Vagina (tissue), 2 donors: ENCODE results near the gene VCPKMT. TPM values are rescaled to one million over a fixed set of nuclear protein-coding genes. Genes with fewer than 3 reads are reported as not detected.

Experiments
- DNase-seq, 2 donors: peaks; one replicate each; pipeline ENCODE4 v3.0.0-alpha.2; 2017; ENCODE audit errors: extremely low spot score in 2 of 2
- H3K27ac ChIP-seq: fragments of 200-600 bp; sonication (generic); one replicate; pipeline ENCODE4 v1.5.1; 2019
- H3K27me3 ChIP-seq: fragments of 200-600 bp; sonication (generic); one replicate; pipeline ENCODE4 v1.5.1; 2019
- H3K36me3 ChIP-seq, 2 donors: fragments of 200-600 bp; sonication (generic); one replicate each; pipeline ENCODE4 v1.5.1; 2017 to 2019
- H3K4me1 ChIP-seq: fragments of 200-600 bp; sonication (generic); one replicate; pipeline ENCODE4 v1.5.1; 2019
- H3K4me3 ChIP-seq, 2 donors: fragments of 200-600 bp; sonication (generic); 1 replicate in 1 of 2; 2 replicates in 1 of 2; pipeline ENCODE4 v1.5.1; 2016 to 2019
- H3K9me3 ChIP-seq: fragments of 200-600 bp; sonication (generic); one replicate; pipeline ENCODE4 v1.5.1; 2019
- CTCF ChIP-seq, 3 experiments: fragments of 450-650 bp in 2 of 3; fragments of 200-600 bp in 1 of 3; sonication (generic) in 1 of 3; IDR thresholded peaks; one replicate each; pipeline ENCODE4 v1.5.1; 2017 to 2019; ENCODE audit warnings: antibody characterized with exemption in 3 of 3, mild to moderate bottlenecking in 2 of 3, moderate library complexity in 2 of 3
- POLR2A ChIP-seq, 2 donors: fragments of 450-650 bp; IDR thresholded peaks; one replicate each; pipeline ENCODE4 v1.6.1; 2017; ENCODE audit warnings: antibody characterized with exemption in 2 of 2, mild to moderate bottlenecking in 2 of 2, moderate library complexity in 2 of 2
- POLR2AphosphoS5 ChIP-seq, 2 donors: sonication (generic); formaldehyde crosslinking; IDR thresholded peaks; one replicate each; pipeline ENCODE4 v1.9.0; 2017; ENCODE audit warnings: antibody characterized with exemption in 2 of 2, mild to moderate bottlenecking in 2 of 2, low read depth in 1 of 2; ENCODE audit not compliant: insufficient read depth in 1 of 2
- intact Hi-C: fragments of 100-400 bp; cut with DNase I; formaldehyde crosslinking; loops from one replicate; pipeline ENCODE4 v1.15.1; 2023
- total RNA-seq: library from RNA; depleted of rRNA; stranded (reverse); fragments of >200 nt; gene quantifications from one replicate; pipeline ENCODE4 v1.2.3, GENCODE V29; 2016

VCPKMT gene
- total RNA-seq, 1 donor from 2014 or later = 2.5 TPM

- TF ChIP-seq CTCF (IDR thresholded peaks at IDR 0.05) (no peak), POLR2AphosphoS5 (IDR thresholded peaks at IDR 0.05; ENCODE audit: insufficient read depth in 1 of 2, low read depth in 1 of 2) (no peak), POLR2A (IDR thresholded peaks at IDR 0.05) (no peak)
- no peaks in the 10 kb centered on the region for H3K27me3 ChIP-seq
- peak in 1 of 2 donors; percentile 37 for DNase-seq
- H3K4me3 ChIP-seq = no peak overlapping the region
- no peaks in the 10 kb centered on the region for H3K36me3 ChIP-seq
- no peaks in the 10 kb centered on the region for H3K4me1 ChIP-seq
- no peak overlapping the region for H3K27ac ChIP-seq
- intact Hi-C loops = no loop called here
- H3K9me3 ChIP-seq = no peaks in the 10 kb centered on the region
These were observed 27.2 kb downstream of the VCPKMT start for GRCh38 chr14:50089208-50089607.

- Histone ChIP-seq H3K4me3 (no peak overlapping the region), H3K27me3 (no peaks in the 10 kb centered on the region), H3K36me3 (no peaks in the 10 kb centered on the region), H3K9me3 (no peaks in the 10 kb centered on the region), H3K4me1 (no peaks in the 10 kb centered on the region), H3K27ac (no peak overlapping the region)
- no peak for DNase-seq
- intact Hi-C loops = no loop called here
- TF ChIP-seq CTCF (IDR thresholded peaks at IDR 0.05) (no peak), POLR2AphosphoS5 (IDR thresholded peaks at IDR 0.05; ENCODE audit: insufficient read depth in 1 of 2, low read depth in 1 of 2) (no peak), POLR2A (IDR thresholded peaks at IDR 0.05) (no peak)
These were observed 27.6 kb downstream of the VCPKMT start for GRCh38 chr14:50088731-50089130.

- Histone ChIP-seq H3K4me1 (peaks cover 4% of the 10 kb centered on the region), H3K9me3 (no peaks in the 10 kb centered on the region), H3K4me3 (no peak overlapping the region), H3K27me3 (no peaks in the 10 kb centered on the region), H3K36me3 (no peaks in the 10 kb centered on the region), H3K27ac (no peak overlapping the region)
- no peak for DNase-seq
- intact Hi-C loops = no loop called here
- TF ChIP-seq CTCF (IDR thresholded peaks at IDR 0.05) (no peak), POLR2A (IDR thresholded peaks at IDR 0.05) (no peak), POLR2AphosphoS5 (IDR thresholded peaks at IDR 0.05; ENCODE audit: insufficient read depth in 1 of 2, low read depth in 1 of 2) (no peak)
These were observed 28.3 kb downstream of the VCPKMT start for GRCh38 chr14:50088117-50088515.

GRCh38 chr14:50087341-50088116 lies 28.8 kb downstream of the VCPKMT start:
- no peak overlapping the region for H3K27ac ChIP-seq
- no peaks in the 10 kb centered on the region for H3K36me3 ChIP-seq
- TF ChIP-seq CTCF (IDR thresholded peaks at IDR 0.05) (no peak), POLR2AphosphoS5 (IDR thresholded peaks at IDR 0.05; ENCODE audit: insufficient read depth in 1 of 2, low read depth in 1 of 2) (no peak)
- H3K4me1 ChIP-seq = peaks cover 10% of the 10 kb centered on the region
- DNase-seq = no peak
- H3K4me3 ChIP-seq = no peak overlapping the region
- no peaks in the 10 kb centered on the region for H3K27me3 ChIP-seq
- intact Hi-C loops = no loop called here
- no peaks in the 10 kb centered on the region for H3K9me3 ChIP-seq

GRCh38 chr14:50086321-50086711 lies 30.1 kb downstream of the VCPKMT start:
- H3K4me3 ChIP-seq = no peak overlapping the region
- peaks cover 22% of the 10 kb centered on the region for H3K4me1 ChIP-seq
- H3K27me3 ChIP-seq = no peaks in the 10 kb centered on the region
- H3K9me3 ChIP-seq = no peaks in the 10 kb centered on the region
- no peaks in the 10 kb centered on the region for H3K36me3 ChIP-seq
- no peak for TF ChIP-seq CTCF (IDR thresholded peaks at IDR 0.05)
- TF ChIP-seq POLR2A (IDR thresholded peaks at IDR 0.05) = no peak
- TF ChIP-seq POLR2AphosphoS5 (IDR thresholded peaks at IDR 0.05; ENCODE audit: insufficient read depth in 1 of 2, low read depth in 1 of 2) = no peak
- DNase-seq = no peak
- H3K27ac ChIP-seq = no peak overlapping the region
- intact Hi-C loops = no loop called here
